Gastroesophageal sphincter (tissue), 4 donors: ENCODE results near the gene PSKH1. TPM values are rescaled to one million over a fixed set of nuclear protein-coding genes. Genes with fewer than 3 reads are reported as not detected.

Experiments
- ATAC-seq: fragments of 150-250 bp; one replicate; pipeline ENCODE4 v1.9.1; 2016; ENCODE audit warnings: mild to moderate bottlenecking, moderate library complexity
- H3K27ac ChIP-seq, 4 donors: fragments of 200-600 bp; sonication (generic) in 3 of 4; 1 replicate in 3 of 4; 2 replicates in 1 of 4; pipeline ENCODE4 v1.5.1; 2016 to 2019
- H3K27me3 ChIP-seq: fragments of 200-600 bp; sonication (generic); one replicate; pipeline ENCODE4 v1.5.1; 2019
- H3K36me3 ChIP-seq, 2 donors: fragments of 200-600 bp; sonication (generic); one replicate each; pipeline ENCODE4 v1.5.1; 2019; ENCODE audit warnings: control low read depth in 1 of 2
- H3K4me1 ChIP-seq, 3 donors: fragments of 200-600 bp; sonication (generic); 1 replicate in 2 of 3; 2 replicates in 1 of 3; pipeline ENCODE4 v1.5.1; 2016 to 2019; ENCODE audit warnings: control low read depth in 2 of 3
- H3K4me3 ChIP-seq, 2 donors: fragments of 200-600 bp; sonication (generic); one replicate each; pipeline ENCODE4 v1.5.1; 2019; ENCODE audit warnings: mild to moderate bottlenecking in 1 of 2, moderate library complexity in 1 of 2
- H3K9me3 ChIP-seq, 3 donors: fragments of 200-600 bp; sonication (generic); one replicate each; pipeline ENCODE4 v1.5.1; 2017 to 2019; ENCODE audit warnings: control low read depth in 2 of 3
- EP300 ChIP-seq: sonication (generic); formaldehyde crosslinking; IDR thresholded peaks from one replicate; pipeline ENCODE4 v1.6.1; 2017; ENCODE audit warnings: antibody characterized with exemption, mild to moderate bottlenecking
- POLR2A ChIP-seq, 2 donors: fragments of 450-650 bp; IDR thresholded peaks; one replicate each; pipeline ENCODE4 v1.6.1; 2017; ENCODE audit warnings: antibody characterized with exemption in 2 of 2, mild to moderate bottlenecking in 2 of 2, moderate library complexity in 1 of 2
- POLR2AphosphoS5 ChIP-seq: sonication (generic); formaldehyde crosslinking; IDR thresholded peaks from one replicate; pipeline ENCODE4 v1.6.1; 2017; ENCODE audit warnings: antibody characterized with exemption
- WGBS, 2 donors: methylation state at CpG; one replicate each; pipeline ENCODE4 v1.1.5; 2018; ENCODE audit warnings: low coverage in 1 of 2; 5-methylcytosine and 5-hydroxymethylcytosine counted together
- total RNA-seq, 4 donors: library from RNA; depleted of rRNA; stranded (reverse); fragments of >200 nt; gene quantifications; one replicate each; pipeline ENCODE4 v1.1.0, GENCODE V29; 2016
- TF ChIP-seq, protein P1 (sequence below), 4 experiments: fragments of 200-600 bp in 2 of 4; fragments of 450-650 bp in 2 of 4; sonication (generic) in 1 of 4; IDR thresholded peaks; one replicate each; pipeline ENCODE4 v1.5.1; 2017 to 2019; ENCODE audit warnings: antibody characterized with exemption in 4 of 4, mild to moderate bottlenecking in 2 of 4, moderate library complexity in 2 of 4

Gene PSKH1
- total RNA-seq, 4 donors from 2014 or later: 14.7 to 32.3 (median 23.4) TPM

DNA sequence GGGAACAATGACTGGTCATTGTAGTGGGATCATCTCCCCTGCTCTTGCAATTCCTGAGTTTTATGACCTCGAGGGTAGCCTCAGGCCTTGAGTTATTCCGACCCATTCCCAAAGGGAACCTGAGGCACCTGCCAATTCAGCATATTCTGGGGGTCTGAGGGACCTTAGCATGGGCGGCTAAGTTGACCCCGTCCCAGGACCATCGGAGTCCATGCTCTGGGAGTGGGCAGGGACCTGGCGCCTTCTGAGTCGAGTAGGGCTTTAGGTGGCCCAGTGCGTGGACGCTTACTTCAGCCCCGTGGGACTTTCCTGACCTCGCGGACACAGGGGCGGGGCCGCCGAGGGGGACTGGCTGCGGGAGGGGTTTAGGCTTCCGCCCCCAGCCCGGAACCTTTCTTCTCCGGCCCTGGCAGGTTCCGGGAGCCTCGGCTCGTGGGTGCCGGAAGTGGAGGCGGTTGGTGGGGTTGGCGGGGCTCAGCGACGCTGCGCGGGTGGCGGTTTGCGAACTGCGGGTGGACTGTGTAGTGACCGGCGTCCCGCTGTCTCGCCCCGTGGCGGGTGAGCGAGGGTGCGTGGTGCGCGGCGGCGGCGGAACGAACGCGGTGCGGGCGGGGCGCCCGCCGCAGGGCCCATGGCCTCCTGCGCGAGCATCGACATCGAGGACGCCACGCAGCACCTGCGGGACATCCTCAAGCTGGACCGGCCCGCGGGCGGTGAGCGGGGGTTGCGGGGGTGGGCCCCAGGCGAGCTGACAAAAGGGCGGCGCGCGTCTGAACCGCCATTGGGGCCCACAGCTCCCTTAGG lies 20.2 kb upstream of the PSKH1 start, which contains the start of gene EDC4:
EDC4 (plus strand) TSS at position 422 of the 804 bp plus-strand sequence; CDS start at position 632, 210 bp downstream.
- H3K27me3 ChIP-seq: no peaks in the 10 kb centered on the region
- peak within 1 kb of the TSS; percentile 41 to 89 (median 86) for H3K27ac ChIP-seq
- peaks cover 0 to 70% of the 10 kb centered on the region in 2 donors for H3K36me3 ChIP-seq
- H3K4me3 ChIP-seq: peak within 1 kb of the TSS; percentile 65 to 99
- 20% methylated on average over 1 of the region's 72 CpGs; no CpG with 5 or more reads in 1 of the 2 donors for WGBS, 2 donors
- TF ChIP-seq POLR2A (IDR thresholded peaks at IDR 0.05) (peak; percentile 65 to 78), POLR2AphosphoS5 (peak; percentile 90), EP300 (no peak)
- TF ChIP-seq, protein P1, sequence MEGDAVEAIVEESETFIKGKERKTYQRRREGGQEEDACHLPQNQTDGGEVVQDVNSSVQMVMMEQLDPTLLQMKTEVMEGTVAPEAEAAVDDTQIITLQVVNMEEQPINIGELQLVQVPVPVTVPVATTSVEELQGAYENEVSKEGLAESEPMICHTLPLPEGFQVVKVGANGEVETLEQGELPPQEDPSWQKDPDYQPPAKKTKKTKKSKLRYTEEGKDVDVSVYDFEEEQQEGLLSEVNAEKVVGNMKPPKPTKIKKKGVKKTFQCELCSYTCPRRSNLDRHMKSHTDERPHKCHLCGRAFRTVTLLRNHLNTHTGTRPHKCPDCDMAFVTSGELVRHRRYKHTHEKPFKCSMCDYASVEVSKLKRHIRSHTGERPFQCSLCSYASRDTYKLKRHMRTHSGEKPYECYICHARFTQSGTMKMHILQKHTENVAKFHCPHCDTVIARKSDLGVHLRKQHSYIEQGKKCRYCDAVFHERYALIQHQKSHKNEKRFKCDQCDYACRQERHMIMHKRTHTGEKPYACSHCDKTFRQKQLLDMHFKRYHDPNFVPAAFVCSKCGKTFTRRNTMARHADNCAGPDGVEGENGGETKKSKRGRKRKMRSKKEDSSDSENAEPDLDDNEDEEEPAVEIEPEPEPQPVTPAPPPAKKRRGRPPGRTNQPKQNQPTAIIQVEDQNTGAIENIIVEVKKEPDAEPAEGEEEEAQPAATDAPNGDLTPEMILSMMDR (IDR thresholded peaks at IDR 0.05): peak in 1 of 4 experiments; percentile 22
- H3K4me1 ChIP-seq: peaks cover 3 to 46% (median 22%) of the 10 kb centered on the region in 3 donors
- no peaks in the 10 kb centered on the region for H3K9me3 ChIP-seq
- ATAC-seq: peak; percentile 91

DNA sequence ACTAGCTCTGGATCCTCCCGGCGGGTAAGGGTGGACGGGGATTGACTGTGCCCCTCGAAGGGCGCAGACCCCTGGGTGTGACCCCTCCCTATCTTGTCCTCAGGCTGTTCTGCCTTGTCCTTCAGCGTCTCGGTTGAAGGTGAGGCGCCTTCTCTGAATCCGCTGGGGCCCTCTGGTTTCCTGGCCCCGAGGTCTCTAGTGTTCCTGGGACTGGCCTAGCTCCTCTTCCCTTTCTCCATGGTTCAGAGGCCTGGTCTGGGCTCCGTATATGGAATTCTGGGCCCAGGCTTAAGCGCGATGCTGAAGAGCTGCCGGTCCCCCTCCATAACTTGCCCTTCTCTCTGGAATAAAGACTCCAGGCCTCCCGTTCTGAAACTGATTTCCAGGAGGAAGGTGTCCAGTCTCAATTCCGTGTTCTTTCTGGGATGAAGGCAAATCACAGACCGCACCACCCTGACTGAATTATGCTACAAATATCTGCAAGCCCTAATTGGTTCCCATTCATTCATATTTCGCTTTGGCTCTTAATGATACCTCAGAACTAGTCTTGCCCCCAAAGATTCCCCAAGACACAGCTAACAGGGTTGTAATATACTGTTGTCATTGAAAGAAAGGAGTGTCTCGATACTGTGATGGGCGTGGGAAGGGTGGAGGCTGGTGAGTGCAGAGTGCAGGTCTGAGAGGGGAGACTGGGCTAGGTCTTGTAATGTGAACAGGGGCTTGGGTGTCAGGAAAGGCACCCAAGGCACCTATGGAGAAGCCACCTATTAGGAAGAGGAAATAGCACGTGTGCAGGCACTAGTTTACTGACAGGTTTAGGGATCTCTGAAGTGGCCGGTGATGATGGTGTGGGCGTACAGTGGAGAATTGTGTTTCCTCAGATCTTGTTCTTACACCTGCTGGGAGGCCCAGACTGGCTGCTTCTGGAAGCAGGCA lies 19.4 kb upstream of the PSKH1 start:
- Histone ChIP-seq H3K27me3 (no peaks in the 10 kb centered on the region), H3K9me3 (no peaks in the 10 kb centered on the region), H3K4me1 (peaks cover 3 to 46% (median 22%) of the 10 kb centered on the region in 3 donors), H3K4me3 (peak overlapping the region; percentile 65 to 99), H3K27ac (peak overlapping the region; percentile 41 to 89 (median 86)), H3K36me3 (peaks cover 0 to 70% of the 10 kb centered on the region in 2 donors)
- 18 to 24% methylated on average over 9 of the region's 23 CpGs for WGBS, 2 donors
- ATAC-seq: no peak
- TF ChIP-seq POLR2A (IDR thresholded peaks at IDR 0.05): no peak
- TF ChIP-seq EP300: no peak
- TF ChIP-seq, protein P1 (IDR thresholded peaks at IDR 0.05): no peak

DNA sequence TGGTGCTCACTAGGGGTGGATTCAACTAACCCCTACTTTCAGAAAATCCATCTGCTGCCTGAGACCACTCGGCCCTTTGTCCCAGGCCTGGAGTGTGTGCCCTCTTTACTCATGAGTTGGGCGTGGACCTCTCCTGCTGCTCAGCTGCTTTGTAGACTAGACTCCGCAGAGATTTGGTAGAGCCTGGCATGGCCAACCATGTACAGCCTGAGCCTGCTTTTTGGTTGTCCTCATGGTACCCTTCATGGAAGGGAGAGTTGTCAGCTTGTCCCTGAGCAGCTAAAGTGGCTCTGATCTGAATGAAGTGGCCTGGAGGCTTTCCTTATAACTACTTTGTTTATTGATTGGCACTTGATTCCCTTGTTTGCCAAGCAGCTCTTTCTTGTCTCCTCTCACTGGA lies 18.7 kb upstream of the PSKH1 start:
- H3K4me3 ChIP-seq: peak overlapping the region in 1 of 2 donors; percentile 99
- H3K4me1 ChIP-seq: peaks cover 3 to 46% (median 22%) of the 10 kb centered on the region in 3 donors
- TF ChIP-seq POLR2AphosphoS5 (no peak), EP300 (no peak), POLR2A (IDR thresholded peaks at IDR 0.05) (no peak)
- TF ChIP-seq, protein P1 (IDR thresholded peaks at IDR 0.05): no peak
- 83% methylated on average over 1 of the region's 3 CpGs; no CpG with 5 or more reads in 1 of the 2 donors for WGBS, 2 donors
- no peaks in the 10 kb centered on the region for H3K9me3 ChIP-seq
- H3K27ac ChIP-seq: no peak overlapping the region
- peaks cover 0 to 70% of the 10 kb centered on the region in 2 donors for H3K36me3 ChIP-seq
- ATAC-seq: no peak
- no peaks in the 10 kb centered on the region for H3K27me3 ChIP-seq

DNA sequence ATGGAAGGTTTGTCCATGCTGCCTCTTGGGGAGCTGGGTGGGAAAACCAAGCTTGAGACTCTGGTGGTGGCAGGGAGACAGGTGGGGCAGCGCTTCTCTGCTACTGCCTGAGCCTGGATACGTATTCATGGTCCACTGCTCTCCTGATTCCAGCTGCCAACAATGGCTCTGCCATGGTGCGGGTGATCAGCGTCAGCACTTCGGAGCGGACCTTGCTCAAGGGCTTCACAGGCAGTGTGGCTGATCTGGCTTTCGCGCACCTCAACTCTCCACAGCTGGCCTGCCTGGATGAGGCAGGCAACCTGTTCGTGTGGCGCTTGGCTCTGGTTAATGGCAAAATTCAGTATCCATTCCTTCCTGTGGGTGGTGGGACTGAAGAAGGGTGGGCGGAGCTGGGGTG lies 16.0 kb upstream of the PSKH1 start:
- no peak overlapping the region for H3K4me3 ChIP-seq
- TF ChIP-seq EP300 (no peak), POLR2AphosphoS5 (no peak), POLR2A (IDR thresholded peaks at IDR 0.05) (no peak)
- TF ChIP-seq, protein P1 (IDR thresholded peaks at IDR 0.05): no peak
- no peaks in the 10 kb centered on the region for H3K27me3 ChIP-seq
- H3K27ac ChIP-seq: no peak overlapping the region
- H3K4me1 ChIP-seq: peaks cover 3 to 45% (median 22%) of the 10 kb centered on the region in 3 donors
- no CpG with 5 or more reads among the region's 11 CpGs for WGBS, 2 donors
- no peaks in the 10 kb centered on the region for H3K9me3 ChIP-seq
- H3K36me3 ChIP-seq: peaks cover 0 to 70% of the 10 kb centered on the region in 2 donors
- ATAC-seq: no peak
